ENCODE data around the gene BICC1.

Gene BICC1

GRCh38 chr10:58795560-58795959 is 282.9 kb downstream of the BICC1 start:
- no peak for DNase-seq

- no peak for DNase-seq
Measured at GRCh38 chr10:58796242-58796641, 283.6 kb downstream of the BICC1 start.

- no peak for DNase-seq
Measured at GRCh38 chr10:58796824-58797223, 284.2 kb downstream of the BICC1 start.

GRCh38 chr10:58797356-58797755 is 284.7 kb downstream of the BICC1 start:
- no peak for DNase-seq

GRCh38 chr10:58802047-58802446 is 289.4 kb downstream of the BICC1 start:
- DNase-seq = no peak

GRCh38 chr10:58806323-58806722 is 293.7 kb downstream of the BICC1 start:
- DNase-seq = no peak

GRCh38 chr10:58806970-58807628 is 294.4 kb downstream of the BICC1 start:
- no peak for DNase-seq

- no peak for DNase-seq
Measured at GRCh38 chr10:58807629-58808022, 295.0 kb downstream of the BICC1 start.

- DNase-seq = no peak
Measured at GRCh38 chr10:58810751-58811150, 298.1 kb downstream of the BICC1 start.

- no peak for DNase-seq
Measured at GRCh38 chr10:58813573-58813972, 300.9 kb downstream of the BICC1 start.

GRCh38 chr10:58817201-58817846 is 304.7 kb downstream of the BICC1 start:
- no peak for DNase-seq

- DNase-seq = no peak
Measured at GRCh38 chr10:58818900-58819299, 306.2 kb downstream of the BICC1 start.

- peak; percentile 26 for DNase-seq
Measured at GRCh38 chr10:58820386-58820785, 307.7 kb downstream of the BICC1 start.

- no peak for DNase-seq
Measured at GRCh38 chr10:58820861-58821751, 308.4 kb downstream of the BICC1 start.

GRCh38 chr10:58821752-58822056 is 309.0 kb downstream of the BICC1 start:
- no peak for DNase-seq

GRCh38 chr10:58823983-58824382 is 311.3 kb downstream of the BICC1 start:
- DNase-seq = no peak

GRCh38 chr10:58824396-58824795 is 311.7 kb downstream of the BICC1 start:
- DNase-seq = no peak

GRCh38 chr10:58826694-58827093 is 314.0 kb downstream of the BICC1 start:
- DNase-seq = no peak

GRCh38 chr10:58827381-58827780 is 314.7 kb downstream of the BICC1 start:
- DNase-seq = no peak

- DNase-seq = no peak
Measured at GRCh38 chr10:58829839-58830238, 317.2 kb downstream of the BICC1 start.

- DNase-seq = no peak
Measured at GRCh38 chr10:58830697-58831096, 318.0 kb downstream of the BICC1 start.

- no peak for DNase-seq
Measured at GRCh38 chr10:58833771-58834561, 321.3 kb downstream of the BICC1 start.

- no peak for DNase-seq
Measured at GRCh38 chr10:58836176-58836700, 323.6 kb downstream of the BICC1 start.
